IPS-20b (cell line): ENCODE results near the gene ETV3.

ENCODE experiments used
- H3K27ac ChIP-seq: one replicate; pipeline ENCODE4 v1.5.1; 2013; ENCODE audit warnings: low read length
- H3K27me3 ChIP-seq: 2 replicates; pipeline ENCODE4 v1.6.1; 2013; ENCODE audit warnings: mild to moderate bottlenecking, low read length, inconsistent platforms; ENCODE audit not compliant: insufficient read depth
- H3K36me3 ChIP-seq: 2 replicates; pipeline ENCODE4 v1.6.1; 2013; ENCODE audit warnings: low read depth, mild to moderate bottlenecking, inconsistent platforms, low read length, moderate library complexity; ENCODE audit not compliant: insufficient read depth
- H3K4me1 ChIP-seq: 2 replicates; pipeline ENCODE4 v1.6.1; 2013; ENCODE audit warnings: mild to moderate bottlenecking, control low read depth, inconsistent platforms, low read length, moderate library complexity; ENCODE audit not compliant: insufficient read depth
- H3K4me3 ChIP-seq: 2 replicates; pipeline ENCODE4 v1.5.1; 2013; ENCODE audit warnings: mild to moderate bottlenecking, low read length, inconsistent platforms
- H3K9ac ChIP-seq: 2 replicates; pipeline ENCODE4 v1.6.1; 2013; ENCODE audit warnings: low read depth, mild to moderate bottlenecking, inconsistent platforms, low read length, moderate library complexity
- H3K9me3 ChIP-seq: 2 replicates; pipeline ENCODE4 v1.6.1; 2013; ENCODE audit warnings: mild to moderate bottlenecking, low read depth, low read length, inconsistent platforms; ENCODE audit not compliant: insufficient read depth

ETV3 gene

GRCh38 chr1:157097692-157098091, 40.5 kb downstream of the ETV3 start:
- Histone ChIP-seq H3K36me3 (no peaks in the 10 kb centered on the region), H3K4me1 (no peaks in the 10 kb centered on the region), H3K9me3 (no peaks in the 10 kb centered on the region), H3K27ac (no peak overlapping the region), H3K9ac (no peak overlapping the region), H3K4me3 (no peak overlapping the region), H3K27me3 (no peaks in the 10 kb centered on the region)

- Histone ChIP-seq H3K27ac (no peak overlapping the region), H3K4me1 (no peaks in the 10 kb centered on the region), H3K36me3 (no peaks in the 10 kb centered on the region), H3K9ac (no peak overlapping the region), H3K27me3 (no peaks in the 10 kb centered on the region), H3K4me3 (no peak overlapping the region), H3K9me3 (no peaks in the 10 kb centered on the region)
Observed at GRCh38 chr1:157096881-157097280, 41.3 kb downstream of the ETV3 start.

GRCh38 chr1:157095551-157095950, 42.6 kb downstream of the ETV3 start:
- no peaks in the 10 kb centered on the region for H3K9me3 ChIP-seq
- H3K27ac ChIP-seq = no peak overlapping the region
- H3K9ac ChIP-seq = no peak overlapping the region
- H3K4me1 ChIP-seq = no peaks in the 10 kb centered on the region
- H3K27me3 ChIP-seq = no peaks in the 10 kb centered on the region
- no peak overlapping the region for H3K4me3 ChIP-seq
- H3K36me3 ChIP-seq = no peaks in the 10 kb centered on the region

- H3K9me3 ChIP-seq = no peaks in the 10 kb centered on the region
- no peaks in the 10 kb centered on the region for H3K36me3 ChIP-seq
Observed at GRCh38 chr1:157095091-157095490, 43.1 kb downstream of the ETV3 start.

GRCh38 chr1:157092831-157093230, 45.4 kb downstream of the ETV3 start:
- no peaks in the 10 kb centered on the region for H3K27me3 ChIP-seq
- H3K9me3 ChIP-seq = no peaks in the 10 kb centered on the region
- H3K9ac ChIP-seq = no peak overlapping the region
- no peaks in the 10 kb centered on the region for H3K36me3 ChIP-seq
- H3K4me1 ChIP-seq = no peaks in the 10 kb centered on the region
- no peak overlapping the region for H3K27ac ChIP-seq
- H3K4me3 ChIP-seq = no peak overlapping the region

More at GRCh38 chr1:157095091-157095490, 43.1 kb downstream of the ETV3 start:
- H3K27me3 ChIP-seq = no peaks in the 10 kb centered on the region
- H3K9ac ChIP-seq = no peak overlapping the region
- no peaks in the 10 kb centered on the region for H3K4me1 ChIP-seq
- H3K4me3 ChIP-seq = no peak overlapping the region
- no peak overlapping the region for H3K27ac ChIP-seq

GRCh38 chr1:157091668-157092273, 46.4 kb downstream of the ETV3 start:
- Histone ChIP-seq H3K9ac (no peak overlapping the region), H3K4me3 (no peak overlapping the region), H3K36me3 (no peaks in the 10 kb centered on the region)

GRCh38 chr1:157091186-157091585, 47.0 kb downstream of the ETV3 start:
- no peak overlapping the region for H3K9ac ChIP-seq
- no peaks in the 10 kb centered on the region for H3K27me3 ChIP-seq
- H3K27ac ChIP-seq = no peak overlapping the region
- no peaks in the 10 kb centered on the region for H3K9me3 ChIP-seq
- H3K4me3 ChIP-seq = no peak overlapping the region
- peaks cover 5% of the 10 kb centered on the region; the same call in 1 of the 2 replicates for H3K4me1 ChIP-seq
- H3K36me3 ChIP-seq = no peaks in the 10 kb centered on the region

More at GRCh38 chr1:157091668-157092273, 46.4 kb downstream of the ETV3 start:
- Histone ChIP-seq H3K4me1 (0 out of 2 replicates have a peak, but pooled peaks cover 1% of the 10 kb centered on the region), H3K9me3 (no peaks in the 10 kb centered on the region), H3K27ac (no peak overlapping the region), H3K27me3 (no peaks in the 10 kb centered on the region)

- peaks cover 5% of the 10 kb centered on the region; the same call in 1 of the 2 replicates for H3K4me1 ChIP-seq
- no peak overlapping the region for H3K4me3 ChIP-seq
- H3K9me3 ChIP-seq = no peaks in the 10 kb centered on the region
- H3K9ac ChIP-seq = no peak overlapping the region
- H3K27ac ChIP-seq = no peak overlapping the region
- no peaks in the 10 kb centered on the region for H3K27me3 ChIP-seq
- no peaks in the 10 kb centered on the region for H3K36me3 ChIP-seq
Observed at GRCh38 chr1:157090771-157091170, 47.4 kb downstream of the ETV3 start.

- H3K9ac ChIP-seq = no peak overlapping the region
Observed at GRCh38 chr1:157090196-157090647, 48.0 kb downstream of the ETV3 start.

GRCh38 chr1:157089789-157090188, 48.4 kb downstream of the ETV3 start:
- Histone ChIP-seq H3K9ac (no peak overlapping the region), H3K4me3 (no peak overlapping the region), H3K4me1 (peaks cover 5% of the 10 kb centered on the region; the same call in 1 of the 2 replicates), H3K27ac (no peak overlapping the region), H3K36me3 (no peaks in the 10 kb centered on the region), H3K9me3 (no peaks in the 10 kb centered on the region), H3K27me3 (no peaks in the 10 kb centered on the region)

More at GRCh38 chr1:157090196-157090647, 48.0 kb downstream of the ETV3 start:
- Histone ChIP-seq H3K27me3 (no peaks in the 10 kb centered on the region), H3K36me3 (no peaks in the 10 kb centered on the region), H3K4me1 (peaks cover 5% of the 10 kb centered on the region; the same call in 1 of the 2 replicates), H3K27ac (no peak overlapping the region), H3K9me3 (no peaks in the 10 kb centered on the region), H3K4me3 (no peak overlapping the region)

GRCh38 chr1:157088607-157089006, 49.6 kb downstream of the ETV3 start:
- H3K4me3 ChIP-seq = no peak overlapping the region
- peaks cover 5% of the 10 kb centered on the region; the same call in 1 of the 2 replicates for H3K4me1 ChIP-seq

GRCh38 chr1:157087030-157087429, 51.2 kb downstream of the ETV3 start:
- peaks cover 5% of the 10 kb centered on the region; the same call in 1 of the 2 replicates for H3K4me1 ChIP-seq

More at GRCh38 chr1:157088607-157089006, 49.6 kb downstream of the ETV3 start:
- Histone ChIP-seq H3K27ac (no peak overlapping the region), H3K27me3 (no peaks in the 10 kb centered on the region), H3K36me3 (no peaks in the 10 kb centered on the region), H3K9me3 (no peaks in the 10 kb centered on the region), H3K9ac (no peak overlapping the region)

More at GRCh38 chr1:157087030-157087429, 51.2 kb downstream of the ETV3 start:
- H3K36me3 ChIP-seq = no peaks in the 10 kb centered on the region
- H3K27me3 ChIP-seq = no peaks in the 10 kb centered on the region
- no peak overlapping the region for H3K9ac ChIP-seq
- H3K9me3 ChIP-seq = no peaks in the 10 kb centered on the region
- no peak overlapping the region for H3K4me3 ChIP-seq
- no peak overlapping the region for H3K27ac ChIP-seq
